Mesendoderm (in vitro differentiated cells): ENCODE results near the gene PLEKHG3. TPM values are rescaled to one million over a fixed set of nuclear protein-coding genes. Genes with fewer than 3 reads are reported as not detected.
"Not testable (repeated sequence)": the region's sequence is repeated elsewhere in the genome, so short reads cannot be mapped to it uniquely, and the experiment has no call there.

ENCODE experiments used
- DNase-seq: peaks from one replicate; pipeline ENCODE4 v3.0.0; 2013
- H2AK5ac ChIP-seq: 2 replicates; pipeline ENCODE4 v1.6.1; 2013; ENCODE audit warnings: low read length, inconsistent platforms
- H2BK120ac ChIP-seq: 2 replicates; pipeline ENCODE4 v1.6.1; 2013; ENCODE audit warnings: low read depth, mild to moderate bottlenecking, low read length, moderate library complexity, mixed read lengths
- H2BK15ac ChIP-seq: replicated peaks from 2 replicates; pipeline ENCODE4 v1.6.1; 2013; ENCODE audit warnings: low read depth, mild to moderate bottlenecking, moderate library complexity
- H2BK5ac ChIP-seq: 2 replicates; pipeline ENCODE4 v1.6.1; 2013; ENCODE audit warnings: low read length, inconsistent platforms
- H3K18ac ChIP-seq: 2 replicates; pipeline ENCODE4 v1.6.1; 2013; ENCODE audit warnings: mild to moderate bottlenecking, low read length, mixed read lengths
- H3K23ac ChIP-seq: one replicate; pipeline ENCODE4 v1.6.1; 2013; ENCODE audit warnings: low read length
- H3K27ac ChIP-seq: 2 replicates; pipeline ENCODE4 v1.5.1; 2013; ENCODE audit warnings: low read depth, mild to moderate bottlenecking, inconsistent platforms, low read length, moderate library complexity
- H3K27me3 ChIP-seq: 2 replicates; pipeline ENCODE4 v1.6.1; 2013; ENCODE audit warnings: low read length, control low read depth, mild to moderate bottlenecking, inconsistent platforms; ENCODE audit not compliant: insufficient read depth, poor library complexity
- H3K36me3 ChIP-seq: 2 replicates; pipeline ENCODE4 v1.6.1; 2013; ENCODE audit warnings: low read length, inconsistent platforms; ENCODE audit not compliant: control insufficient read depth, insufficient read depth
- H3K4ac ChIP-seq: one replicate; pipeline ENCODE4 v1.6.1; 2013; ENCODE audit warnings: low read depth, mild to moderate bottlenecking, low read length, moderate library complexity
- H3K4me1 ChIP-seq: 2 replicates; pipeline ENCODE4 v1.6.1; 2013; ENCODE audit warnings: low read depth, low read length, inconsistent platforms; ENCODE audit not compliant: control insufficient read depth
- H3K4me2 ChIP-seq: 2 replicates; pipeline ENCODE4 v1.6.1; 2013; ENCODE audit warnings: low read length
- H3K4me3 ChIP-seq: 2 replicates; pipeline ENCODE4 v1.5.1; 2013; ENCODE audit warnings: mild to moderate bottlenecking, low read length
- H3K56ac ChIP-seq: one replicate; pipeline ENCODE4 v1.6.1; 2013; ENCODE audit warnings: low read length
- H3K79me1 ChIP-seq: 2 replicates; pipeline ENCODE4 v1.6.1; 2013; ENCODE audit warnings: low read length, inconsistent platforms
- H3K79me2 ChIP-seq: 2 replicates; pipeline ENCODE4 v1.6.1; 2013; ENCODE audit warnings: mild to moderate bottlenecking, low read length; ENCODE audit not compliant: control insufficient read depth, insufficient read depth
- H3K9ac ChIP-seq: 2 replicates; pipeline ENCODE4 v1.6.1; 2013; ENCODE audit warnings: low read length, inconsistent platforms
- H4K5ac ChIP-seq: one replicate; pipeline ENCODE4 v1.6.1; 2013; ENCODE audit warnings: low read length
- H4K8ac ChIP-seq: one replicate; pipeline ENCODE4 v1.6.1; 2013; ENCODE audit warnings: low read depth, mild to moderate bottlenecking, control low read depth, low read length, moderate library complexity
- WGBS: extraction: QIAGEN DNeasy Blood & Tissue Kit; methylation state at CpG from one replicate; pipeline ENCODE4 v1.1.7; 2013; ENCODE audit warnings: low lambda C conversion rate, missing lambda C conversion rate; ENCODE audit not compliant: insufficient coverage; ENCODE audit errors: extremely low coverage; 5-methylcytosine and 5-hydroxymethylcytosine counted together
- polyA plus RNA-seq, 2 experiments: library from polyadenylated mRNA; stranded (reverse); fragments of 200-250 nt; gene quantifications; one replicate each; pipeline ENCODE4 v1.2.3, GENCODE V29; 2013

Gene PLEKHG3
- polyA plus RNA-seq (2013, experiment 1 of 2): 20.7 TPM
- polyA plus RNA-seq (2013, experiment 2 of 2): 21.8 TPM

- peak within 1 kb of the TSS; percentile 75 for H3K23ac ChIP-seq
- DNase-seq: peak; percentile 94
- H3K4me2 ChIP-seq: peak within 1 kb of the TSS; percentile 91
- H3K56ac ChIP-seq: peak within 1 kb of the TSS; percentile 94
- H3K4ac ChIP-seq: peak within 1 kb of the TSS; percentile 77
- no peak within 1 kb of the TSS for H2AK5ac ChIP-seq
- peaks cover 30% of the 10 kb centered on the region for H3K4me1 ChIP-seq
- H3K27me3 ChIP-seq: no peaks in the 10 kb centered on the region
- peaks cover 10% of the 10 kb centered on the region for H3K79me1 ChIP-seq
- peak within 1 kb of the TSS; percentile 50 for H2BK120ac ChIP-seq
- H4K8ac ChIP-seq: no peak within 1 kb of the TSS
- H2BK15ac ChIP-seq: peak within 1 kb of the TSS; percentile 48
- peak within 1 kb of the TSS; percentile 76 for H2BK5ac ChIP-seq
- no CpG with 5 or more reads among the region's 69 CpGs for WGBS
- peak within 1 kb of the TSS; percentile 87 for H3K27ac ChIP-seq
- no peak within 1 kb of the TSS for H4K5ac ChIP-seq
- H3K9ac ChIP-seq: peak within 1 kb of the TSS; percentile 89
- H3K4me3 ChIP-seq: peak within 1 kb of the TSS; percentile 76
- H3K18ac ChIP-seq: peak within 1 kb of the TSS; percentile 95
- no peaks in the 10 kb centered on the region for H3K36me3 ChIP-seq
- H3K79me2 ChIP-seq: peaks cover 22% of the 10 kb centered on the region
Observed at GRCh38 chr14:64704143-64704742, at the start of gene PLEKHG3. Gene PLEKHG3, plus strand, starts transcription at chr14:64704424. Its CDS starts 23,208 bp downstream, at chr14:64727632.

GRCh38 chr14:64654901-64655300 is 49.3 kb upstream of the PLEKHG3 start:
- Histone ChIP-seq H3K4me1 (no peaks in the 10 kb centered on the region), H3K4ac (no peak overlapping the region), H4K8ac (no peak overlapping the region), H2BK5ac (no peak overlapping the region), H3K9ac (no peak overlapping the region), H3K23ac (no peak overlapping the region), H3K79me1 (no peaks in the 10 kb centered on the region), H3K4me2 (no peak overlapping the region), H2BK120ac (no peak overlapping the region), H3K56ac (peak overlapping the region; percentile 32), H3K79me2 (no peaks in the 10 kb centered on the region), H3K27me3 (no peaks in the 10 kb centered on the region), H3K18ac (no peak overlapping the region), H2BK15ac (no peak overlapping the region), H3K27ac (no peak overlapping the region), H3K36me3 (no peaks in the 10 kb centered on the region), H4K5ac (no peak overlapping the region), H3K4me3 (no peak overlapping the region), H2AK5ac (no peak overlapping the region)
- no CpG with 5 or more reads among the region's 10 CpGs for WGBS
- DNase-seq: peak; percentile 16

GRCh38 chr14:64656986-64657385 is 47.2 kb upstream of the PLEKHG3 start:
- no peaks in the 10 kb centered on the region for H3K27me3 ChIP-seq
- no peak overlapping the region for H4K8ac ChIP-seq
- no peak overlapping the region for H3K4me3 ChIP-seq
- H3K9ac ChIP-seq: no peak overlapping the region
- no peak overlapping the region for H3K56ac ChIP-seq
- no peak overlapping the region for H3K18ac ChIP-seq
- H3K27ac ChIP-seq: no peak overlapping the region
- H3K4me2 ChIP-seq: no peak overlapping the region
- no peaks in the 10 kb centered on the region for H3K79me1 ChIP-seq
- H3K4ac ChIP-seq: no peak overlapping the region
- no peak for DNase-seq
- H3K23ac ChIP-seq: no peak overlapping the region
- WGBS: no CpG with 5 or more reads among the region's 4 CpGs
- H3K36me3 ChIP-seq: no peaks in the 10 kb centered on the region
- no peak overlapping the region for H2BK15ac ChIP-seq
- H2AK5ac ChIP-seq: no peak overlapping the region
- peaks cover 2% of the 10 kb centered on the region for H3K4me1 ChIP-seq
- no peak overlapping the region for H2BK120ac ChIP-seq
- no peak overlapping the region for H4K5ac ChIP-seq
- H3K79me2 ChIP-seq: no peaks in the 10 kb centered on the region
- H2BK5ac ChIP-seq: no peak overlapping the region

GRCh38 chr14:64658201-64658600 is 46.0 kb upstream of the PLEKHG3 start:
- H3K56ac ChIP-seq: no peak overlapping the region
- no peaks in the 10 kb centered on the region for H3K27me3 ChIP-seq
- no peak overlapping the region for H3K9ac ChIP-seq
- no peak overlapping the region for H3K4me3 ChIP-seq
- H3K23ac ChIP-seq: no peak overlapping the region
- no peak overlapping the region for H3K27ac ChIP-seq
- no peak overlapping the region for H3K18ac ChIP-seq
- H2AK5ac ChIP-seq: no peak overlapping the region
- H2BK5ac ChIP-seq: no peak overlapping the region
- no peaks in the 10 kb centered on the region for H3K79me1 ChIP-seq
- no peaks in the 10 kb centered on the region for H3K79me2 ChIP-seq
- H3K4ac ChIP-seq: no peak overlapping the region
- H3K36me3 ChIP-seq: no peaks in the 10 kb centered on the region
- no peak for DNase-seq
- peaks cover 2% of the 10 kb centered on the region for H3K4me1 ChIP-seq
- WGBS: no CpG with 5 or more reads among the region's 35 CpGs
- no peak overlapping the region for H2BK120ac ChIP-seq
- no peak overlapping the region for H3K4me2 ChIP-seq
- H4K5ac ChIP-seq: no peak overlapping the region
- H2BK15ac ChIP-seq: no peak overlapping the region
- H4K8ac ChIP-seq: no peak overlapping the region

GRCh38 chr14:64658700-64659264 is 45.4 kb upstream of the PLEKHG3 start:
- not testable (repeated sequence) for H3K4me2 ChIP-seq, H2AK5ac ChIP-seq, H3K4ac ChIP-seq, H3K4me1 ChIP-seq, H3K4me3 ChIP-seq, H2BK5ac ChIP-seq, H2BK120ac ChIP-seq, H4K5ac ChIP-seq, H3K27me3 ChIP-seq, H3K79me1 ChIP-seq, H3K9ac ChIP-seq, H3K18ac ChIP-seq, H3K36me3 ChIP-seq, H3K56ac ChIP-seq, H3K27ac ChIP-seq, H2BK15ac ChIP-seq, H3K23ac ChIP-seq, H4K8ac ChIP-seq, H3K79me2 ChIP-seq
- DNase-seq: peak; percentile 55
- no CpG with 5 or more reads among the region's 13 CpGs for WGBS
